Measurements from ENCODE around the gene DRC7.

DRC7 gene

GRCh38 chr16:57761301-57761700 is 66.7 kb downstream of the DRC7 start:
- no peak overlapping the region for H2AK5ac ChIP-seq (ENCODE audit: low read length)
- no peak for DNase-seq
- H2BK5ac ChIP-seq (ENCODE audit: low read length): no peak overlapping the region
- H3K79me1 ChIP-seq (ENCODE audit: low read length): no peaks in the 10 kb centered on the region
- no peak overlapping the region for H3K23ac ChIP-seq (ENCODE audit: low read length)
- peaks cover 2% of the 10 kb centered on the region for H3K4me1 ChIP-seq (ENCODE audit: control insufficient read depth, low read depth, low read length)
- no peaks in the 10 kb centered on the region for H3K27me3 ChIP-seq (ENCODE audit: insufficient read depth, low read length, poor library complexity)
- no peaks in the 10 kb centered on the region for H3K79me2 ChIP-seq (ENCODE audit: control insufficient read depth, insufficient read depth, low read length)
- H4K5ac ChIP-seq (ENCODE audit: low read length): no peak overlapping the region
- no peak overlapping the region for H4K8ac ChIP-seq (ENCODE audit: low read depth, low read length)
- no peak overlapping the region for H3K27ac ChIP-seq (ENCODE audit: low read depth, low read length)
- WGBS (ENCODE audit: extremely low coverage, insufficient coverage, low lambda C conversion rate): no CpG with 5 or more reads among the region's 9 CpGs
- H3K9ac ChIP-seq (ENCODE audit: low read length): no peak overlapping the region
- no peak overlapping the region for H3K18ac ChIP-seq (ENCODE audit: low read length)
- no peak overlapping the region for H3K4me2 ChIP-seq (ENCODE audit: low read length)
- H2BK120ac ChIP-seq (ENCODE audit: low read depth, low read length): no peak overlapping the region
- H3K36me3 ChIP-seq (ENCODE audit: control insufficient read depth, insufficient read depth, low read length): peaks cover 5% of the 10 kb centered on the region
- H3K56ac ChIP-seq (ENCODE audit: low read length): no peak overlapping the region
- no peak overlapping the region for H3K4me3 ChIP-seq (ENCODE audit: low read length)
- no peak overlapping the region for H2BK15ac ChIP-seq (replicated peaks; ENCODE audit: low read depth)
- no peak overlapping the region for H3K4ac ChIP-seq (ENCODE audit: low read depth, low read length)

- Histone ChIP-seq H3K9ac (ENCODE audit: low read length) (no peak overlapping the region), H3K4me2 (ENCODE audit: low read length) (no peak overlapping the region), H2BK5ac (ENCODE audit: low read length) (no peak overlapping the region), H3K79me1 (ENCODE audit: low read length) (no peaks in the 10 kb centered on the region), H3K27me3 (ENCODE audit: insufficient read depth, low read length, poor library complexity) (no peaks in the 10 kb centered on the region), H4K5ac (ENCODE audit: low read length) (no peak overlapping the region), H3K18ac (ENCODE audit: low read length) (no peak overlapping the region), H3K56ac (ENCODE audit: low read length) (no peak overlapping the region), H2AK5ac (ENCODE audit: low read length) (no peak overlapping the region), H2BK120ac (ENCODE audit: low read depth, low read length) (no peak overlapping the region), H3K23ac (ENCODE audit: low read length) (no peak overlapping the region), H3K4ac (ENCODE audit: low read depth, low read length) (no peak overlapping the region), H3K27ac (ENCODE audit: low read depth, low read length) (no peak overlapping the region), H3K4me3 (ENCODE audit: low read length) (no peak overlapping the region), H3K36me3 (ENCODE audit: control insufficient read depth, insufficient read depth, low read length) (peaks cover 5% of the 10 kb centered on the region), H3K79me2 (ENCODE audit: control insufficient read depth, insufficient read depth, low read length) (no peaks in the 10 kb centered on the region), H2BK15ac (replicated peaks; ENCODE audit: low read depth) (no peak overlapping the region), H4K8ac (ENCODE audit: low read depth, low read length) (no peak overlapping the region), H3K4me1 (ENCODE audit: control insufficient read depth, low read depth, low read length) (peaks cover 2% of the 10 kb centered on the region)
- WGBS (ENCODE audit: extremely low coverage, insufficient coverage, low lambda C conversion rate): no CpG with 5 or more reads among the region's 12 CpGs
- DNase-seq: no peak
These were observed 67.4 kb downstream of the DRC7 start for GRCh38 chr16:57761957-57762356.

GRCh38 chr16:57762365-57763040 is 67.9 kb downstream of the DRC7 start:
- no peak overlapping the region for H3K9ac ChIP-seq (ENCODE audit: low read length)
- no peak overlapping the region for H2BK120ac ChIP-seq (ENCODE audit: low read depth, low read length)
- no peaks in the 10 kb centered on the region for H3K27me3 ChIP-seq (ENCODE audit: insufficient read depth, low read length, poor library complexity)
- no peak overlapping the region for H2BK15ac ChIP-seq (replicated peaks; ENCODE audit: low read depth)
- WGBS (ENCODE audit: extremely low coverage, insufficient coverage, low lambda C conversion rate): no CpG with 5 or more reads among the region's 15 CpGs
- no peaks in the 10 kb centered on the region for H3K79me1 ChIP-seq (ENCODE audit: low read length)
- H4K8ac ChIP-seq (ENCODE audit: low read depth, low read length): no peak overlapping the region
- H3K4ac ChIP-seq (ENCODE audit: low read depth, low read length): no peak overlapping the region
- H3K4me1 ChIP-seq (ENCODE audit: control insufficient read depth, low read depth, low read length): peaks cover 2% of the 10 kb centered on the region
- no peak overlapping the region for H3K4me2 ChIP-seq (ENCODE audit: low read length)
- no peak overlapping the region for H3K56ac ChIP-seq (ENCODE audit: low read length)
- H4K5ac ChIP-seq (ENCODE audit: low read length): no peak overlapping the region
- H2BK5ac ChIP-seq (ENCODE audit: low read length): no peak overlapping the region
- no peak overlapping the region for H3K18ac ChIP-seq (ENCODE audit: low read length)
- peak overlapping the region; percentile 45 for H3K23ac ChIP-seq (ENCODE audit: low read length)
- no peaks in the 10 kb centered on the region for H3K79me2 ChIP-seq (ENCODE audit: control insufficient read depth, insufficient read depth, low read length)
- no peak overlapping the region for H3K4me3 ChIP-seq (ENCODE audit: low read length)
- H2AK5ac ChIP-seq (ENCODE audit: low read length): no peak overlapping the region
- DNase-seq: no peak
- no peak overlapping the region for H3K27ac ChIP-seq (ENCODE audit: low read depth, low read length)
- peaks cover 5% of the 10 kb centered on the region for H3K36me3 ChIP-seq (ENCODE audit: control insufficient read depth, insufficient read depth, low read length)

DNA sequence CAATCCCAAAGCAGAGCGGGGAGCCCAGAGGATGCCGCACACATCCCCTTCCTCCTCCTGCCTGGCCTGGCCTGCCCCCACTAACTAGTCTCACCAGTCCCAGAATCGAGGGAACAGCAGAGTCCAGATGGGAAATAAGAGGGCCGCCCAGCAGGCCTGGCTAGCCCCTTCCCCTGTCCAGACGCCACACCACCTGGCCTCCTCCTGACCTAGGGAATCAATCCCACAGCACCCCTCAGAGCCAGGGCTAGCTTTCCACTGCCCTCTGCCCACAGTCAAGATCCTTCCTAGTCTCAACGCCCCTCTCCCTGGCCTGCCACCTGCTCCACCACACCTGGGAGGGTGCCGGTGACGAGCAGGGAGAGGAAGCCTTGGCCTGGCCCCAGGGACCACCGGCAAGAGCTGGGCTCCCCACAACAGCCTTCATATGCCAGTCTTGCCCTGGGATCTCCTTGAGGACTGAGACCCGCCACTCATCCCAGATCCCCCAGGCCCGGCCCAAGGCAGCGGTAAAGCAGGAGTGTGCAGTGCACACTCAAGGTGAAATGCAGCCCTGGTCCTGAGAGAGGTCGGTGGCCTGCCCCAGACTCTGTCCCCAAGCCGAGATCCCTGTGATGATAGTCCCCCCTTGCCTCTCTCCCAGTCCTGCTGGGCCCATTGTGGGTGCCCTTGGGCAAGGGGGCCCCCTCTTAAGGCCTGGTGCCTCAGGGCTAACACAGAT is 68.8 kb downstream of the DRC7 start:
- H3K27ac ChIP-seq (ENCODE audit: low read depth, low read length): no peak overlapping the region
- DNase-seq: no peak
- H3K79me2 ChIP-seq (ENCODE audit: control insufficient read depth, insufficient read depth, low read length): no peaks in the 10 kb centered on the region
- H2BK15ac ChIP-seq (replicated peaks; ENCODE audit: low read depth): no peak overlapping the region
- no peaks in the 10 kb centered on the region for H3K79me1 ChIP-seq (ENCODE audit: low read length)
- WGBS (ENCODE audit: extremely low coverage, insufficient coverage, low lambda C conversion rate): no CpG with 5 or more reads among the region's 14 CpGs
- no peak overlapping the region for H3K23ac ChIP-seq (ENCODE audit: low read length)
- no peak overlapping the region for H3K9ac ChIP-seq (ENCODE audit: low read length)
- no peaks in the 10 kb centered on the region for H3K27me3 ChIP-seq (ENCODE audit: insufficient read depth, low read length, poor library complexity)
- no peak overlapping the region for H3K18ac ChIP-seq (ENCODE audit: low read length)
- no peak overlapping the region for H2BK5ac ChIP-seq (ENCODE audit: low read length)
- peaks cover 5% of the 10 kb centered on the region for H3K36me3 ChIP-seq (ENCODE audit: control insufficient read depth, insufficient read depth, low read length)
- H3K4me2 ChIP-seq (ENCODE audit: low read length): no peak overlapping the region
- no peak overlapping the region for H2BK120ac ChIP-seq (ENCODE audit: low read depth, low read length)
- no peak overlapping the region for H3K4me3 ChIP-seq (ENCODE audit: low read length)
- H4K5ac ChIP-seq (ENCODE audit: low read length): no peak overlapping the region
- peaks cover 2% of the 10 kb centered on the region for H3K4me1 ChIP-seq (ENCODE audit: control insufficient read depth, low read depth, low read length)
- no peak overlapping the region for H2AK5ac ChIP-seq (ENCODE audit: low read length)
- H3K56ac ChIP-seq (ENCODE audit: low read length): no peak overlapping the region
- H4K8ac ChIP-seq (ENCODE audit: low read depth, low read length): no peak overlapping the region
- H3K4ac ChIP-seq (ENCODE audit: low read depth, low read length): no peak overlapping the region

- Histone ChIP-seq H3K79me1 (ENCODE audit: low read length) (no peaks in the 10 kb centered on the region), H3K4me1 (ENCODE audit: control insufficient read depth, low read depth, low read length) (peaks cover 2% of the 10 kb centered on the region), H2AK5ac (ENCODE audit: low read length) (no peak overlapping the region), H3K79me2 (ENCODE audit: control insufficient read depth, insufficient read depth, low read length) (no peaks in the 10 kb centered on the region), H2BK15ac (replicated peaks; ENCODE audit: low read depth) (no peak overlapping the region), H3K4me2 (ENCODE audit: low read length) (no peak overlapping the region), H3K18ac (ENCODE audit: low read length) (no peak overlapping the region), H3K23ac (ENCODE audit: low read length) (no peak overlapping the region), H3K4ac (ENCODE audit: low read depth, low read length) (no peak overlapping the region), H2BK120ac (ENCODE audit: low read depth, low read length) (no peak overlapping the region), H3K56ac (ENCODE audit: low read length) (no peak overlapping the region), H4K5ac (ENCODE audit: low read length) (no peak overlapping the region), H2BK5ac (ENCODE audit: low read length) (no peak overlapping the region), H3K27ac (ENCODE audit: low read depth, low read length) (no peak overlapping the region), H4K8ac (ENCODE audit: low read depth, low read length) (no peak overlapping the region), H3K27me3 (ENCODE audit: insufficient read depth, low read length, poor library complexity) (no peaks in the 10 kb centered on the region), H3K36me3 (ENCODE audit: control insufficient read depth, insufficient read depth, low read length) (peaks cover 5% of the 10 kb centered on the region), H3K4me3 (ENCODE audit: low read length) (no peak overlapping the region), H3K9ac (ENCODE audit: low read length) (no peak overlapping the region)
- no peak for DNase-seq
- WGBS (ENCODE audit: extremely low coverage, insufficient coverage, low lambda C conversion rate): no CpG with 5 or more reads among the region's 9 CpGs
These were observed 69.4 kb downstream of the DRC7 start for GRCh38 chr16:57764006-57764340.
